Heart right ventricle (tissue), 16 donors: ENCODE measurements around the gene ZNF516. TPM values are rescaled to one million over a fixed set of nuclear protein-coding genes. Genes with fewer than 3 reads are reported as not detected.

ENCODE experiments used
- ATAC-seq, 8 donors: fragments of 200-7000 bp; cut with Tn5 transposase; one replicate each; pipeline ENCODE4 v1.9.1; 2020; ENCODE audit warnings: mild to moderate bottlenecking in 8 of 8, moderate library complexity in 8 of 8, moderate number of reproducible peaks in 1 of 8
- DNase-seq, 2 donors: peaks; one replicate each; pipeline ENCODE4 v3.0.0-alpha.2; 2020
- H3K27ac ChIP-seq, 10 donors: fragments of 200-600 bp; sonication (generic) in 2 of 10; one replicate each; pipeline versions ENCODE4 v1.5.0 to v1.8.0; 2020 to 2022; ENCODE audit warnings: mild to moderate bottlenecking in 3 of 10
- H3K27me3 ChIP-seq, 7 donors: fragments of 200-600 bp; one replicate each; pipeline ENCODE4 v1.8.0; 2021 to 2022; ENCODE audit warnings: mild to moderate bottlenecking in 2 of 7
- H3K36me3 ChIP-seq, 9 donors: fragments of 200-600 bp; sonication (generic) in 1 of 9; one replicate each; pipeline versions ENCODE4 v1.5.0 to v1.8.0; 2020 to 2022; ENCODE audit warnings: mild to moderate bottlenecking in 2 of 9
- H3K4me1 ChIP-seq, 9 donors: fragments of 200-600 bp; sonication (generic) in 1 of 9; one replicate each; pipeline versions ENCODE4 v1.5.0 to v1.8.0; 2020 to 2022; ENCODE audit warnings: mild to moderate bottlenecking in 4 of 9
- H3K4me3 ChIP-seq, 10 donors: fragments of 200-600 bp; sonication (generic) in 2 of 10; one replicate each; pipeline versions ENCODE4 v1.5.0 to v1.8.0; 2020 to 2022; ENCODE audit warnings: mild to moderate bottlenecking in 7 of 10, moderate library complexity in 2 of 10
- H3K9me3 ChIP-seq, 11 donors: fragments of 200-600 bp in 10 of 11; sonication (generic) in 2 of 11; one replicate each; pipeline versions ENCODE4 v1.5.0 to v1.8.0; 2013 to 2022; ENCODE audit warnings: mild to moderate bottlenecking in 2 of 11, control low read depth in 1 of 11, moderate library complexity in 1 of 11
- WGBS, 2 donors: extraction: QIAGEN DNeasy Blood & Tissue Kit; methylation state at CpG; one replicate each; pipeline ENCODE4 v1.1.7; 2013; ENCODE audit warnings: inconsistent platforms in 1 of 2; 5-methylcytosine and 5-hydroxymethylcytosine counted together
- intact Hi-C, 10 donors: fragments of 100-400 bp; cut with DNase I; formaldehyde crosslinking; loops; one replicate each; pipeline versions ENCODE4 v1.11.1 to v1.14.2; 2022
- polyA plus RNA-seq, 2 donors: library from polyadenylated mRNA; stranded (reverse); fragments of 200-250 nt; gene quantifications; one replicate each; pipeline ENCODE4 v1.2.3, GENCODE V29; 2013
- total RNA-seq, 10 donors: library from RNA; stranded (reverse); fragmentation: NEBNext Ultra II Directional in 3 of 10; extraction: Animal tissue kit (Norgen Biotek cat#: 25700) in 3 of 10; gene quantifications; one replicate each; pipeline versions ENCODE4 v1.2.1 to v1.2.4, GENCODE V29; 2021 to 2023
- TF ChIP-seq, protein P1 (sequence below), 9 donors: fragments of 200-600 bp; sonication (generic) in 2 of 9; IDR thresholded peaks; one replicate each; pipeline versions ENCODE4 v1.5.0 to v1.8.0; 2021 to 2022; ENCODE audit warnings: antibody characterized with exemption in 9 of 9, mild to moderate bottlenecking in 5 of 9, moderate library complexity in 1 of 9
- donor health status: Arrhythmogenic right ventricular cardiomyopathy.
- donor health status: ischemic (EF 13 %, LVEDD 7.1; RV severe dilation, severe dysfunction).
- donor health status: healthy with polysubstance abuse.
- donor health status: DM: no; HTN: yes; CAD: no.
- donor health status: DM: no; HTN: no; CAD: no.
- donor health status: ischemic (EF 25% LVEDD 6.9; RV normal size, moderate dysfunction).
- donor health status: ischemic (EF 25% LVEDD 5.7; RV mildly dilated, moderate dysfunction).
- donor health status: healthy.
- donor health status: DM: yes; HTN: yes; CAD: no.
- donor health status: Ischemic cardiomyopathy.
- donor health status: ischemic (EF 35%, LVEDD 5.7; RV mildly dilated, moderate dysfunction).
- donor health status: nonischemic (EF 11% LVEDD 7.7; RV severe dilation, severe dysfunction).
- donor health status: DM: yes; HTN: yes; CAD: no.
- donor health status: PGD.
- donor health status: ischemic (EF 29% LVEDD 5.4; RV normal size, mild dysfunction).
- donor health status: nonischemic (EF 23%, LVEDD 6.1; RV moderate dilation, normal function).

Gene ZNF516
- total and polyA plus RNA-seq, 12 donors = 2.6 to 24.8 (median 17.3) TPM

DNA sequence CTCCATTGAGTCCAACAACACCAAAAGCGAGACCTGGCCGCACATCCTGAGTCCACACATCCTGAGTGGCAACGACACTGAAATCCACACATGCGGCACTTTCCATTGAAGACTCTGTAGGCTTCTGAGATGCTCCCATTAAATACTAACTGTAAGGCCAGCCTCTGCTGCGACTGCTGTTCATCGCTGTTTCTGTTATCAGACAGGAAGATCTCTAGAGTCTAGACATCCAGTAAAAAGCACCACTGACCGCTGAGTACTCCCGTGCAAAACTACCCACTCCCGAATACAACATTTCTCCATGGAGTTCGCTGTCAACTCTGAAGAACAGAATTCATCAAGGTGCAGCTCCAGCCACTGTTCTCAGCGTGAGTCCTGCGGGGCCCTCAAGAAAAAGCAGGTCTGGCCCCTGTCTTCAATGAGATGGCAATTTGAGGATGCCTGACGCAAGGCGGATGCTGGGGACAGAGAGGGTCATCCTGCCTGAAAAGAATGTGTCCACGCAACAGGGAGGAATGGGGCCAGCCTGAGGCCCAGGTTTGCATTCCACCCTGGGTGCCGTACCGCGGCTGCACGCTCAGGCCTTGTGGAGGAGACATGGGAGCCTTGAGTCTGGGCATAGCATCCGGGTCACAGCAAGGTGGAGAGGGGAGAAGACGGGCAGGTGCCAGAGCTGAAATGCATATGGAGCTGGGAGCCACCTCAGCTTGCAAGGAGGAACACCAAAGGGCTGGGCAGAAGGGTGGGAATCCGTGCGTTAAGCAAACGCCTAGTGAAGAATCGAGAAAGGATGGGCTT is 61.9 kb downstream of the ZNF516 start:
- no peak overlapping the region for H3K4me3 ChIP-seq
- H3K27me3 ChIP-seq = no peaks in the 10 kb centered on the region
- DNase-seq (no peak), ATAC-seq (no peak)
- H3K27ac ChIP-seq = no peak overlapping the region
- WGBS, 2 donors = 97 to 98% methylated on average over 25 of the region's 25 CpGs
- peaks cover 0 to 45% (median 24%) of the 10 kb centered on the region in 9 donors for H3K4me1 ChIP-seq
- peaks cover 0 to 40% (median 4%) of the 10 kb centered on the region in 9 donors for H3K36me3 ChIP-seq
- TF ChIP-seq, protein P1, sequence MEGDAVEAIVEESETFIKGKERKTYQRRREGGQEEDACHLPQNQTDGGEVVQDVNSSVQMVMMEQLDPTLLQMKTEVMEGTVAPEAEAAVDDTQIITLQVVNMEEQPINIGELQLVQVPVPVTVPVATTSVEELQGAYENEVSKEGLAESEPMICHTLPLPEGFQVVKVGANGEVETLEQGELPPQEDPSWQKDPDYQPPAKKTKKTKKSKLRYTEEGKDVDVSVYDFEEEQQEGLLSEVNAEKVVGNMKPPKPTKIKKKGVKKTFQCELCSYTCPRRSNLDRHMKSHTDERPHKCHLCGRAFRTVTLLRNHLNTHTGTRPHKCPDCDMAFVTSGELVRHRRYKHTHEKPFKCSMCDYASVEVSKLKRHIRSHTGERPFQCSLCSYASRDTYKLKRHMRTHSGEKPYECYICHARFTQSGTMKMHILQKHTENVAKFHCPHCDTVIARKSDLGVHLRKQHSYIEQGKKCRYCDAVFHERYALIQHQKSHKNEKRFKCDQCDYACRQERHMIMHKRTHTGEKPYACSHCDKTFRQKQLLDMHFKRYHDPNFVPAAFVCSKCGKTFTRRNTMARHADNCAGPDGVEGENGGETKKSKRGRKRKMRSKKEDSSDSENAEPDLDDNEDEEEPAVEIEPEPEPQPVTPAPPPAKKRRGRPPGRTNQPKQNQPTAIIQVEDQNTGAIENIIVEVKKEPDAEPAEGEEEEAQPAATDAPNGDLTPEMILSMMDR (IDR thresholded peaks at IDR 0.05) = no peak
- H3K9me3 ChIP-seq = no peaks in the 10 kb centered on the region
- intact Hi-C loops = no loop called here

DNA sequence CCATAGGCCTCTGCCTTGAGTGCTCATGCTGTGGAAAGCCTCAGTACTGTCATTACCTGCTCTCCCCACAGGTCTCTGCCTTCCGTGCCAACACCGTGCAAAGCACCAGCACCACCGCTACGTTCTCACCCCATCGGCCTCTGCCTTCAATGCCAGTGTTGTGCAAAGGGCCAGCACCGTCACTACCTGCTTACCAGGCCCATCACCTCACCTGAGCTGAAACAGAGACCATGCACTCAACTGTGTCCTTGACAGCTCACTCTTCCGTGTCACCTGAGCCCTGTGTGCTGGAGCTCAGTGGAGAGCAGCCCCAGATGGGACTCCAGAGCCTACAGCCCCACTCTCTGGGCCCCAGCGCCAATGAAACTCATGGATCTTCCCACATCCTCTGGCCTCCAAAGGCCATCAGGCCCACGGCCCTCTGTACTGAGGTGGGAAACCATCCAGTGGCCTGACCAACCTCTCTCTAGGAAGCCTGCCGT is 62.7 kb downstream of the ZNF516 start:
- Histone ChIP-seq H3K4me3 (no peak overlapping the region), H3K27me3 (no peaks in the 10 kb centered on the region), H3K36me3 (peaks cover 0 to 33% (median 4%) of the 10 kb centered on the region in 9 donors), H3K9me3 (no peaks in the 10 kb centered on the region), H3K4me1 (peaks cover 0 to 46% (median 24%) of the 10 kb centered on the region in 9 donors), H3K27ac (no peak overlapping the region)
- 95 to 98% methylated on average over 10 of the region's 10 CpGs for WGBS, 2 donors
- DNase-seq (no peak), ATAC-seq (no peak)
- TF ChIP-seq, protein P1 (IDR thresholded peaks at IDR 0.05) = no peak
- intact Hi-C loops = no loop called here

GRCh38 chr18:76431437-76432273 is 63.4 kb downstream of the ZNF516 start:
- Histone ChIP-seq H3K4me1 (peaks cover 0 to 46% (median 24%) of the 10 kb centered on the region in 9 donors), H3K27me3 (no peaks in the 10 kb centered on the region), H3K36me3 (peaks cover 0 to 32% (median 4%) of the 10 kb centered on the region in 9 donors), H3K4me3 (no peak overlapping the region), H3K27ac (no peak overlapping the region), H3K9me3 (no peaks in the 10 kb centered on the region)
- ATAC-seq (no peak), DNase-seq (no peak)
- TF ChIP-seq, protein P1 (IDR thresholded peaks at IDR 0.05) = no peak
- intact Hi-C loops = no loop called here
- 95 to 96% methylated on average over 29 of the region's 29 CpGs for WGBS, 2 donors

DNA sequence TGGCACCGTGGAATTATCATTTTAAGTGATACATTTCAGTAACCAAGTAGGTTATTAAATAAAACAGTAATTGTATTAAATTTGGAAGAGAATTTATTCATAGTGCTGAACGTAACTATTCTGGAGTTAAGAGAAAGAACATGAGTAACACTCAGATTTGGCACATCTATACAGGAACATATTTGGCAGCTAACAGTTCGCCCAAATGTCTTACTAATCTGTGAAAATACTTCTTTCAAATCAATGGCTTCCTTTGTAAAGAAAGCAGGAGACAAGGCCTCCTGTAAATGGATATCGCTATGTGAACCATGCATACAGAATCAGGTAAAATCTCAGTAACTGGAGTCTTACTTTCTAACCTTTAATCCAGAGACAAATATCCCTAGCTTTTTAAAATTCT is 64.4 kb downstream of the ZNF516 start:
- intact Hi-C loops = no loop called here
- ATAC-seq = no peak
- Histone ChIP-seq H3K4me1 (peaks cover 0 to 37% (median 24%) of the 10 kb centered on the region in 9 donors), H3K36me3 (peaks cover 0 to 24% (median 4%) of the 10 kb centered on the region in 9 donors), H3K9me3 (no peaks in the 10 kb centered on the region), H3K27me3 (no peaks in the 10 kb centered on the region), H3K4me3 (no peak overlapping the region), H3K27ac (no peak overlapping the region)
- 63 to 69% methylated on average over 4 of the region's 4 CpGs for WGBS, 2 donors
- TF ChIP-seq, protein P1 (IDR thresholded peaks at IDR 0.05) = no peak
- DNase-seq = no peak
